Measurements from ENCODE around the gene CRIP3. TPM values are rescaled to one million over a fixed set of nuclear protein-coding genes. Genes with fewer than 3 reads are reported as not detected.

The CRIP3 gene
- total RNA-seq, 2 experiments from 2014 or later = 1.8 to 2.0 TPM

- no peak overlapping the region for H3K27ac Mint-ChIP-seq
- ATAC-seq (ENCODE audit: poor library complexity) (no peak), DNase-seq (no peak)
- Histone ChIP-seq H3K27me3 (ENCODE audit: control insufficient read depth in 1 of 2, insufficient read depth in 2 of 2, low read length in 2 of 2) (peaks cover 0 to 4% of the 10 kb centered on the region in 2 experiments), H3K27ac (ENCODE audit: low read depth in 1 of 2, low read length in 2 of 2) (no peak overlapping the region), H3K36me3 (ENCODE audit: insufficient read depth, low read length) (no peaks in the 10 kb centered on the region), H3K4me3 (ENCODE audit: low read length) (no peak overlapping the region), H3K9me3 (ENCODE audit: control insufficient read depth in 1 of 2, insufficient read depth in 1 of 2, low read length in 2 of 2) (no peaks in the 10 kb centered on the region), H3K4me1 (ENCODE audit: insufficient read depth, low read length) (no peaks in the 10 kb centered on the region)
- no peaks in the 10 kb centered on the region for H3K36me3 Mint-ChIP-seq (ENCODE audit: low read depth)
- POLR2A ChIA-PET = no interaction called here
- no peaks in the 10 kb centered on the region for H3K4me1 Mint-ChIP-seq (ENCODE audit: low read depth)
- H3K4me3 Mint-ChIP-seq = no peak overlapping the region
- TF ChIP-seq CTCF (IDR thresholded peaks at IDR 0.05) = no peak
- H3K27me3 Mint-ChIP-seq = peaks cover 29% of the 10 kb centered on the region
- H3K9me3 Mint-ChIP-seq = no peaks in the 10 kb centered on the region
- intact Hi-C loops (cut with DNase I, micrococcal nuclease) = no loop called here
- CTCF ChIA-PET = no interaction called here
Observed at GRCh38 chr6:43257367-43258145, 51.1 kb downstream of the CRIP3 start.

- Histone ChIP-seq H3K36me3 (ENCODE audit: insufficient read depth, low read length) (no peaks in the 10 kb centered on the region), H3K4me3 (ENCODE audit: low read length) (no peak overlapping the region), H3K9me3 (ENCODE audit: control insufficient read depth in 1 of 2, insufficient read depth in 1 of 2, low read length in 2 of 2) (no peaks in the 10 kb centered on the region), H3K4me1 (ENCODE audit: insufficient read depth, low read length) (no peaks in the 10 kb centered on the region), H3K27ac (ENCODE audit: low read depth in 1 of 2, low read length in 2 of 2) (no peak overlapping the region), H3K27me3 (ENCODE audit: control insufficient read depth in 1 of 2, insufficient read depth in 2 of 2, low read length in 2 of 2) (peaks cover 0 to 7% of the 10 kb centered on the region in 2 experiments)
- no peak for ATAC-seq (ENCODE audit: poor library complexity)
- no peak overlapping the region for H3K4me3 Mint-ChIP-seq
- peaks cover 31% of the 10 kb centered on the region for H3K27me3 Mint-ChIP-seq
- no peaks in the 10 kb centered on the region for H3K4me1 Mint-ChIP-seq (ENCODE audit: low read depth)
- no peak for DNase-seq
- H3K9me3 Mint-ChIP-seq = no peaks in the 10 kb centered on the region
- H3K27ac Mint-ChIP-seq = no peak overlapping the region
- CTCF ChIA-PET = no interaction called here
- intact Hi-C loops (cut with DNase I, micrococcal nuclease) = no loop called here
- TF ChIP-seq CTCF (IDR thresholded peaks at IDR 0.05) = no peak
- POLR2A ChIA-PET = interaction anchor here (0.6 kb wide), 1 partner anchor 28 kb away, joined by 3 read pairs; the partner anchor contains the start of gene DNPH1
- no peaks in the 10 kb centered on the region for H3K36me3 Mint-ChIP-seq (ENCODE audit: low read depth)
Observed at GRCh38 chr6:43256670-43257366, 51.8 kb downstream of the CRIP3 start.

Other genes with a start within 250 kb of the CRIP3 start
- gene MRPL2, start 249.4 kb downstream of the CRIP3 start, total RNA-seq = 10 to 100 TPM; 42.8 to 48.0 TPM
- 10 to 100 TPM; 39.6 to 40.8 TPM for gene KLC4, start 249.2 kb downstream of the CRIP3 start, total RNA-seq
- 1 to 10 TPM; 1.2 to 1.6 TPM for gene PTK7, start 232.5 kb downstream of the CRIP3 start, total RNA-seq
- 10 to 100 TPM; 22.8 to 23.7 TPM for gene SRF, start 137.6 kb downstream of the CRIP3 start, total RNA-seq
- 10 to 100 TPM; 75.5 to 79.2 TPM for gene CUL9, start 126.6 kb downstream of the CRIP3 start, total RNA-seq
- 10 to 100 TPM; 27.3 to 30.6 TPM for gene DNPH1, start 79.3 kb downstream of the CRIP3 start, total RNA-seq
- not detected for gene TTBK1, start 65.3 kb downstream of the CRIP3 start, total RNA-seq
- gene SLC22A7, start 10.6 kb downstream of the CRIP3 start, total RNA-seq = not detected
- 10 to 100 TPM; 20.4 TPM for gene ZNF318, start 60.8 kb upstream of the CRIP3 start, total RNA-seq
- 10 to 100 TPM; 35.7 to 38.5 TPM for gene ABCC10, start 118.7 kb upstream of the CRIP3 start, total RNA-seq
- under 1 TPM; 0.19 to 0.36 TPM for gene DLK2, start 146.7 kb upstream of the CRIP3 start, total RNA-seq
- 10 to 100 TPM; 23.6 to 24.4 TPM for gene TJAP1, start 168.7 kb upstream of the CRIP3 start, total RNA-seq
- under 1 TPM; 0.45 to 0.52 TPM for gene LRRC73, start 201.5 kb upstream of the CRIP3 start, total RNA-seq
- 10 to 100 TPM; 36.5 to 37.9 TPM for gene YIPF3, start 208.1 kb upstream of the CRIP3 start, total RNA-seq
- gene POLR1C, start 208.3 kb upstream of the CRIP3 start, total RNA-seq = 10 to 100 TPM; 46.6 to 47.8 TPM

Measured in CD4-positive, alpha-beta T cell (primary cell).